GM12892 (cell line): ENCODE results near the gene NTF4.

Experiments
- POLR2A ChIP-seq: IDR thresholded peaks from 2 replicates; pipeline ENCODE4 v1.6.1; 2011; ENCODE audit warnings: low read depth, low read length, control low read depth
- POLR2AphosphoS5 ChIP-seq: IDR thresholded peaks from 2 replicates; pipeline ENCODE4 v1.6.1; 2011; ENCODE audit warnings: low read depth, low read length, control low read depth

GRCh38 chr19:49019242-49019932 lies 45.2 kb downstream of the NTF4 start:
- TF ChIP-seq POLR2A (no peak), POLR2AphosphoS5 (no peak)
